Upper lobe of left lung (tissue), 6 donors: Measurements from ENCODE around the gene TMEM217. TPM values are rescaled to one million over a fixed set of nuclear protein-coding genes. Genes with fewer than 3 reads are reported as not detected.

Experiments
- ATAC-seq, 2 donors: fragments of 200-7000 bp; cut with Tn5 transposase; one replicate each; pipeline ENCODE4 v1.9.1; 2022; ENCODE audit warnings: mild to moderate bottlenecking in 2 of 2, moderate library complexity in 2 of 2; ENCODE audit not compliant: low FRiP score in 2 of 2
- DNase-seq, 2 donors: peaks; one replicate each; pipeline ENCODE4 v3.0.0-alpha.2; 2019 to 2020
- H3K27ac ChIP-seq, 4 donors: fragments of 200-600 bp; sonication (generic); one replicate each; pipeline ENCODE4 v1.5.1; 2016 to 2019
- H3K27me3 ChIP-seq, 4 donors: fragments of 200-600 bp; sonication (generic); one replicate each; pipeline ENCODE4 v1.5.1; 2017 to 2019
- H3K36me3 ChIP-seq, 4 donors: fragments of 200-600 bp; sonication (generic); one replicate each; pipeline ENCODE4 v1.5.1; 2016 to 2019
- H3K4me1 ChIP-seq, 4 donors: fragments of 200-600 bp; sonication (generic); one replicate each; pipeline ENCODE4 v1.5.1; 2018 to 2019
- H3K4me3 ChIP-seq, 4 donors: fragments of 200-600 bp; sonication (generic); one replicate each; pipeline ENCODE4 v1.5.1; 2017 to 2019; ENCODE audit warnings: mild to moderate bottlenecking in 2 of 4, moderate library complexity in 1 of 4
- H3K9me3 ChIP-seq, 4 donors: fragments of 200-600 bp; sonication (generic); one replicate each; pipeline ENCODE4 v1.5.1; 2018 to 2019
- CTCF ChIP-seq, 6 experiments: fragments of 450-650 bp in 4 of 6; fragments of 200-600 bp in 2 of 6; sonication (generic) in 2 of 6; IDR thresholded peaks; one replicate each; pipeline ENCODE4 v1.5.1; 2016 to 2019; ENCODE audit warnings: antibody characterized with exemption in 6 of 6
- EP300 ChIP-seq, 4 donors: sonication (generic); formaldehyde crosslinking; IDR thresholded peaks; one replicate each; pipeline ENCODE4 v1.5.1; 2017; ENCODE audit warnings: antibody characterized with exemption in 4 of 4, control low read depth in 2 of 4
- POLR2A ChIP-seq, 4 donors: fragments of 450-650 bp; IDR thresholded peaks; one replicate each; pipeline ENCODE4 v1.5.1; 2016 to 2017; ENCODE audit warnings: antibody characterized with exemption in 4 of 4, mild to moderate bottlenecking in 2 of 4
- POLR2AphosphoS5 ChIP-seq, 2 donors: sonication (generic); formaldehyde crosslinking; IDR thresholded peaks; one replicate each; pipeline ENCODE4 v1.5.1; 2017; ENCODE audit warnings: antibody characterized with exemption in 2 of 2
- WGBS, 2 donors: methylation state at CpG; one replicate each; pipeline ENCODE4 v1.1.5; 2017 to 2018; 5-methylcytosine and 5-hydroxymethylcytosine counted together
- total RNA-seq, 6 donors: library from RNA; depleted of rRNA in 4 of 6; stranded (reverse); fragments of >200 nt in 4 of 6; gene quantifications; one replicate each; pipeline versions ENCODE4 v1.1.0 to v1.2.1, GENCODE V29; 2016 to 2021
- donor health status: DM: no; HTN: no; CAD: no; lungs with moderate emphysema.
- donor health status: DM: no; HTN: yes; CAD: no; lungs with severe emphysema.

Gene TMEM217
- total RNA-seq, 6 donors from 2014 or later, result 0.67 to 3.4 (median 1.1) TPM

DNA sequence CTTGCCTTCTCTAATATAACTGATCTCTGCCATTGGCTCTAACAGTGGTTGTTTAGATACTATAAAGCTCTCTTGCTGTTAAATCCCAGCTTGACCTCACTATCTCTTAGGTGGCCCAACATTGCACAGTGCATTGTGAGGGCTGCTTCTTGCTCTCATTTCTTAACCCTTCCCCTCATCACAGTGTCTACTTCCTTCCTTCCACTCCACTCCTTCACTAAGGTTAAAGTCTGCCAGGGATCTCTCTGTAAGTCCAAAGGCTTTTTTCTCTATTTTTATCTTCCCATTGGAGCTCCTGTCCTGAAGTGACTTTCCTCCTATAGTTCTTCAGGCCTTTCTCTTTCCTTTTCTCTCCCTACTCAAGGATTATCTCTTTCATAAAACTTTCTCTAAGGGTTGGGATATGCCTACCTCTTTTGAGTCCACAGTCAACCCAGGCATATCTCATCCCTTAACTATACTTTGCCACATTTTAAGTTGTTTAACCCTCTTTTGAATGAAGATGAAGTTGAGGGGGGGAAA lies 4.4 kb downstream of the TMEM217 start:
- no peaks in the 10 kb centered on the region for H3K36me3 ChIP-seq
- DNase-seq (no peak), ATAC-seq (no peak)
- no peak overlapping the region for H3K27ac ChIP-seq
- no peaks in the 10 kb centered on the region for H3K27me3 ChIP-seq
- no peak overlapping the region for H3K4me3 ChIP-seq
- peaks cover 3 to 8% (median 6%) of the 10 kb centered on the region in 4 donors for H3K4me1 ChIP-seq
- H3K9me3 ChIP-seq, result no peaks in the 10 kb centered on the region
- TF ChIP-seq CTCF (IDR thresholded peaks at IDR 0.05) (no peak), EP300 (IDR thresholded peaks at IDR 0.05) (no peak), POLR2AphosphoS5 (IDR thresholded peaks at IDR 0.05) (no peak), POLR2A (IDR thresholded peaks at IDR 0.05) (no peak)

- DNase-seq, result no peak
- H3K4me1 ChIP-seq, result no peaks in the 10 kb centered on the region
- no peaks in the 10 kb centered on the region for H3K36me3 ChIP-seq
- H3K27me3 ChIP-seq, result no peaks in the 10 kb centered on the region
- TF ChIP-seq EP300 (IDR thresholded peaks at IDR 0.05) (no peak), POLR2A (IDR thresholded peaks at IDR 0.05) (no peak), CTCF (IDR thresholded peaks at IDR 0.05) (no peak), POLR2AphosphoS5 (IDR thresholded peaks at IDR 0.05) (no peak)
- WGBS, 2 donors, result 66 to 72% methylated on average over 4 of the region's 4 CpGs
- H3K4me3 ChIP-seq, result no peak overlapping the region
- H3K9me3 ChIP-seq, result no peaks in the 10 kb centered on the region
- no peak overlapping the region for H3K27ac ChIP-seq
- no peak for ATAC-seq
Measured at GRCh38 chr6:37251211-37251780, 6.6 kb downstream of the TMEM217 start.

DNA sequence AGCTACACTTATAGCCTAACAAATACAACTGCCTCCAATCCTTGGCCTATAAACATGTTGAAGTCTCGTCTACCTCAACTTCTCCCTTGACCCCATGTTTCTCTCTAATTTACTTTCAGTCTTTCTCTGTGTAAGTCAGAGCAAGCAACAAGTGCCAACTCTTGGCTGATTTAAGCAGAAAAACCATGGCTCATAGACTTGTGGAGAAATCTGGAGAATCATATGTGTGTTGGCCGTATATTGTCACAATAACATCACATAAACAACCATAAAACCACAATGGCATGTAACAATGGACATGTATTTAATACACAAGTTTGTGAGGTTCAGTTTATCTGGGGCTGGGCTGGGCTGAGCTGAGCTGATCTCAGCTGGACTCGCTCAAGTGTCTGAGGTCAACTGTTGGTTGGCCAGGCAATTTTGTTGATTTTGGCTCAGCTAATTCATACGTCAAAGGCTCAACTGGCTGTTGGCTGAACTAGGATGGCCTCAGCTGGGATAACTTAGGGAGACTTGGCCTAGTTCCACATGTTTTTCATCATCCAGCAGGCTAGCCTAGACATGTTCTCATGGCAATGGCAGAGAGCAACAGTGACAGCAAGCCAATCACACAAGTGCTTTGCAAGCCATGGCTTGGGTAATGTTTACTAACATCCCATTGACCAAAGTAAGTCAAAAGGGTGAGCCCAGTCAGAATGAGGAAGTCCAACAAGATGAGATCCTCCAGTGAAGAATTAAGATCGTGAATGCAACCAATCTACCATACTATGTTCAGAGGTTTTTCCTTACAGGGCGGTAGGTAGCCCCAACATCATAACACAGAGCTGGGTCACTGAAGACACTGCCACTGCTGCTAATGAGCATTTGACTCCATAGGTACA lies 13.3 kb downstream of the TMEM217 start:
- Histone ChIP-seq H3K36me3 (no peaks in the 10 kb centered on the region), H3K9me3 (no peaks in the 10 kb centered on the region), H3K27me3 (no peaks in the 10 kb centered on the region), H3K4me1 (peaks cover 13 to 31% (median 28%) of the 10 kb centered on the region in 4 donors), H3K27ac (peak overlapping the region; percentile 52 to 81 (median 68)), H3K4me3 (no peak overlapping the region)
- DNase-seq (peak in 1 of 2 donors; percentile 88), ATAC-seq (peak; percentile 80 to 94)
- WGBS, 2 donors, result 49 to 50% methylated on average over 6 of the region's 6 CpGs
- TF ChIP-seq POLR2AphosphoS5 (IDR thresholded peaks at IDR 0.05), result peak; percentile 78 to 90
- peak in 2 of 4 donors; percentile 70 to 88 for TF ChIP-seq EP300 (IDR thresholded peaks at IDR 0.05)
- peak in 1 of 4 donors; percentile 30 for TF ChIP-seq POLR2A (IDR thresholded peaks at IDR 0.05)
- TF ChIP-seq CTCF (IDR thresholded peaks at IDR 0.05), result no peak

DNA sequence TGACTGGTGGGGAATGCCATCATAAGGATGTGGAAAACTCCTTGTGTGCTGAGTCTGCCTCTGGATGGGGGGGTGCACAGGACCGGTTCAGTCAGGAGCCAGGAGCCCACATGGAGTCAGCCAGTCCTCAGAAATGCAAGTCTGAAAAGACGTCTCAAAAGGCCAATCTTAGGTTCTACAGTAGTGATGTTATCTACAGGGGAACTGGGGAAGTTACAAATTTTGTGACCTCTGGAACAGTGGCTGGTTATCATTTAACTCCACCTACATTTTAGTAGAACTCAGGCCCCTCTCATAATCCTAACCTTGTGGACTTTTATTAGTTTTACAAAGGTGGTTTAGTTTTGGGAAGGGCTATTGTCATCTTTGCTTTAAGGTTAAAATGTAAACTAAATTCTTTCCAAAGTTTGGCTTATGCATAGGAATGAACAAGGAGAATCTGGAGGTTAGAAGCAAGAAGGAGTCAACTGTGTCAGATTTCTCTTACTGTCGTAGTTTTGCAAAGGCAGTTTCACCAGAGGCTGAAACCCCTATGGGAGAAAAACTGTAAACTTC lies 14.1 kb downstream of the TMEM217 start:
- Histone ChIP-seq H3K27ac (peak overlapping the region; percentile 7 to 81 (median 61)), H3K27me3 (no peaks in the 10 kb centered on the region), H3K4me3 (no peak overlapping the region), H3K9me3 (no peaks in the 10 kb centered on the region), H3K36me3 (no peaks in the 10 kb centered on the region), H3K4me1 (peaks cover 13 to 33% (median 31%) of the 10 kb centered on the region in 4 donors)
- 54 to 82% methylated on average over 3 of the region's 3 CpGs for WGBS, 2 donors
- TF ChIP-seq CTCF (IDR thresholded peaks at IDR 0.05), result no peak
- TF ChIP-seq EP300 (IDR thresholded peaks at IDR 0.05), result no peak
- TF ChIP-seq POLR2A (IDR thresholded peaks at IDR 0.05), result no peak
- TF ChIP-seq POLR2AphosphoS5 (IDR thresholded peaks at IDR 0.05), result no peak
- ATAC-seq (no peak), DNase-seq (no peak)
